GM21717 (cell line): ENCODE data around the gene NPIPB9.

Source experiments
- ATAC-seq: cut with Tn5 transposase; IDR thresholded peaks from one replicate; pipeline ENCODE4 v1.9.1; 2021; ENCODE audit warnings: mild to moderate bottlenecking, moderate library complexity; ENCODE audit not compliant: unreplicated experiment

The NPIPB9 gene

GRCh38 chr16:28821874-28822519 lies 70.4 kb downstream of the NPIPB9 start:
- no peak for ATAC-seq
